Kidney epithelial cell (primary cell): ENCODE measurements around the gene TSPAN14. TPM values are rescaled to one million over a fixed set of nuclear protein-coding genes. Genes with fewer than 3 reads are reported as not detected.

Experiments used
- DNase-seq: peaks from one replicate; pipeline ENCODE4 v3.0.0-alpha.2; 2010; ENCODE audit warnings: low read depth
- H3K27me3 ChIP-seq: 2 replicates; pipeline ENCODE4 v1.6.0; 2011; ENCODE audit warnings: low read length; ENCODE audit not compliant: control insufficient read depth, insufficient read depth
- H3K36me3 ChIP-seq: 2 replicates; pipeline ENCODE4 v1.5.1; 2011; ENCODE audit warnings: low read length; ENCODE audit not compliant: control insufficient read depth, insufficient read depth
- H3K4me3 ChIP-seq: 2 replicates; pipeline ENCODE4 v1.5.1; 2011; ENCODE audit warnings: low read depth, mild to moderate bottlenecking, control low read depth, low read length
- CTCF ChIP-seq: IDR thresholded peaks from 2 replicates; pipeline ENCODE4 v1.5.1; 2011; ENCODE audit warnings: mild to moderate bottlenecking, moderate library complexity, low read length, control low read depth, inconsistent platforms; ENCODE audit not compliant: insufficient read depth, poor library complexity, severe bottlenecking
- total RNA-seq: library from RNA; depleted of rRNA; stranded (reverse); fragments of >200 nt; gene quantifications from 2 replicates; pipeline ENCODE4 v1.2.3, GENCODE V29; 2015

The TSPAN14 gene
- total RNA-seq, 1 donor from 2014 or later, result 111 TPM

DNA sequence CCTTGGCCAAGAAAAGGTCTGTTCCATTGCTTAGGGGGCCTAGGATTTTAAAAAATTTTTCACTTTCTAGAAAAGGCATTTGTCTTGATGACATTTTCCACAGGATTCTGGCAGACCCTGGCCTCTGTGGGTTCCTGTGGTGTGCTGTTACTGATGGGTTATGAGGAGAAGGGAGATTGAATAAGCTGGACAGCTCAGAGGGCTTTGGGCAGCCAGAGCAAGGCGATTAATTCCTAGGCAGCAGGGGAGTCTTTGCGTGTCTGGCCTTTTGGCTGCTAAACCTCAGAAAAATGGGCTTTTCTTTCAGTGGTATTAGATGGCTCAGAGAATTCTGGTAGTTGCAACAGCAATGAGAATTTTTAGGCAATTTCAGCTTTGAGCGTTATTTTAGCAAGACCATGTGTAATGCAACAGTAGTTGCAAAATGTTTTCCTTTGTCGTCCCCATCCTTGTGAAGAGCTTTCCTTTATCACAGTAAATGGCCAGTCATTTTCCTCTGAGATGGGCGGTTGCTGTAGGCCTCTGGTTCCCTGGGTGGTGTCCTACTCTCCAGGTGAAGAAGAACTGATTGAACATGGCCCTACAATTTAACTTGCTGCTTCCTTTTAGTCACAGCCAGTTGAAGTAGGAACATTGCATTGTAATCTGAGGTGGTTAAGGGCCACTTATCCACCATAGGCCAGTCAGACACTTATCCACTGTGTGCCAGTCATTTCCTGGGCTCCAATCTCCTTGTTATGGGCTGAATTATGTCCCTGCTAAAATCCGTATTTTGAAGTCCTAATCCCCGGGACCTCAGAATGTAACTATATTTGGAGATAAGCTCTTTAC is 126.7 kb downstream of the TSPAN14 start:
- H3K36me3 ChIP-seq, result no peaks in the 10 kb centered on the region
- DNase-seq, result no peak
- H3K4me3 ChIP-seq, result no peak overlapping the region
- H3K27me3 ChIP-seq, result no peaks in the 10 kb centered on the region
- no peak for TF ChIP-seq CTCF

- H3K36me3 ChIP-seq, result no peaks in the 10 kb centered on the region
Observed at GRCh38 chr10:80581469-80581835, 127.3 kb downstream of the TSPAN14 start.

GRCh38 chr10:80582286-80582960 is 128.3 kb downstream of the TSPAN14 start:
- Histone ChIP-seq H3K27me3 (no peaks in the 10 kb centered on the region), H3K4me3 (no peak overlapping the region), H3K36me3 (no peaks in the 10 kb centered on the region)
- no peak for DNase-seq
- TF ChIP-seq CTCF, result no peak

More at GRCh38 chr10:80581469-80581835, 127.3 kb downstream of the TSPAN14 start:
- DNase-seq, result no peak
- Histone ChIP-seq H3K27me3 (no peaks in the 10 kb centered on the region), H3K4me3 (no peak overlapping the region)
- TF ChIP-seq CTCF, result no peak

Other genes starting within 250 kb of the TSPAN14 start
- 182 and 199 TPM in 2 replicates for gene ANXA11, start 248.8 kb upstream of the TSPAN14 start, total RNA-seq
- 0.38 TPM in 1 of 2 replicates, not detected in the other for gene MAT1A, start 164.7 kb upstream of the TSPAN14 start, total RNA-seq
- not detected in 2 replicates for gene DYDC1, start 97.6 kb upstream of the TSPAN14 start, total RNA-seq
- 0.14 and 3.0 TPM in 2 replicates for gene DYDC2, start 97.5 kb upstream of the TSPAN14 start, total RNA-seq
- 64.4 and 72.4 TPM in 2 replicates for gene PRXL2A, start 45.8 kb upstream of the TSPAN14 start, total RNA-seq
- gene SH2D4B, start 83.6 kb downstream of the TSPAN14 start, total RNA-seq, result not detected in 2 replicates